ENCODE measurements around the gene RNF157. TPM values are rescaled to one million over a fixed set of nuclear protein-coding genes. Genes with fewer than 3 reads are reported as not detected.

RNF157 gene
- total RNA-seq, 4 donors from 2014 or later, result 50.5 to 142 (median 85.3) TPM

GRCh38 chr17:76107509-76107908 lies 132.8 kb downstream of the RNF157 start:
- intact Hi-C loops (cut with DNase I; ENCODE audit: low total_unique reads) (no loop called here), in situ Hi-C loops (cut with MboI; ENCODE audit: low sequenced_read_pairs in 4 of 4) (no loop called here)
- H3K4me3 ChIP-seq, result no peak overlapping the region
- no peak overlapping the region for H3K27ac ChIP-seq
- peaks cover 10 to 14% of the 10 kb centered on the region in 2 donors for H3K4me1 ChIP-seq
- H3K36me3 ChIP-seq, result no peaks in the 10 kb centered on the region
- TF ChIP-seq CTCF (IDR thresholded peaks at IDR 0.05 in 4 of 5, conservative IDR thresholded peaks at IDR 0.05 in 1 of 5), result no peak
- TF ChIP-seq POLR2A (IDR thresholded peaks at IDR 0.05), result no peak
- ATAC-seq (no peak), DNase-seq (no peak)
- H3K9me3 ChIP-seq, result no peaks in the 10 kb centered on the region
- H3K27me3 ChIP-seq, result no peaks in the 10 kb centered on the region

GRCh38 chr17:76106703-76107102 lies 133.6 kb downstream of the RNF157 start:
- Histone ChIP-seq H3K27ac (no peak overlapping the region), H3K4me1 (peaks cover 13 to 18% of the 10 kb centered on the region in 2 donors), H3K36me3 (peaks cover 0 to 4% of the 10 kb centered on the region in 2 donors), H3K4me3 (no peak overlapping the region), H3K27me3 (no peaks in the 10 kb centered on the region), H3K9me3 (no peaks in the 10 kb centered on the region)
- ATAC-seq, result no peak
- in situ Hi-C loops (cut with MboI; ENCODE audit: low sequenced_read_pairs in 4 of 4), result no loop called here
- TF ChIP-seq POLR2A (IDR thresholded peaks at IDR 0.05) (no peak), CTCF (IDR thresholded peaks at IDR 0.05 in 4 of 5, conservative IDR thresholded peaks at IDR 0.05 in 1 of 5) (no peak)
- intact Hi-C loops (cut with DNase I; ENCODE audit: low total_unique reads), result no loop called here
- no peak for DNase-seq

GRCh38 chr17:76104896-76105231 lies 135.4 kb downstream of the RNF157 start:
- intact Hi-C loops (cut with DNase I; ENCODE audit: low total_unique reads), result loop anchor here (5.0 kb wide), 1 partner anchor 128 kb away; the partner anchor contains the start of genes ACOX1 and TEN1
- Histone ChIP-seq H3K4me1 (peaks cover 13 to 18% of the 10 kb centered on the region in 2 donors), H3K4me3 (no peak overlapping the region), H3K36me3 (peaks cover 0 to 23% of the 10 kb centered on the region in 2 donors), H3K27me3 (no peaks in the 10 kb centered on the region), H3K27ac (no peak overlapping the region), H3K9me3 (no peaks in the 10 kb centered on the region)
- no peak for DNase-seq
- ATAC-seq, result no peak
- TF ChIP-seq CTCF (IDR thresholded peaks at IDR 0.05 in 4 of 5, conservative IDR thresholded peaks at IDR 0.05 in 1 of 5) (no peak), POLR2A (IDR thresholded peaks at IDR 0.05) (no peak)
- in situ Hi-C loops (cut with MboI; ENCODE audit: low sequenced_read_pairs in 4 of 4), result no loop called here

GRCh38 chr17:76104140-76104895 lies 136.0 kb downstream of the RNF157 start:
- no peak for TF ChIP-seq POLR2A (IDR thresholded peaks at IDR 0.05)
- Histone ChIP-seq H3K9me3 (no peaks in the 10 kb centered on the region), H3K36me3 (peaks cover 0 to 28% of the 10 kb centered on the region in 2 donors), H3K27me3 (no peaks in the 10 kb centered on the region), H3K4me1 (peaks cover 13 to 18% of the 10 kb centered on the region in 2 donors), H3K27ac (peak overlapping the region; percentile 79 to 93 (median 84)), H3K4me3 (peak overlapping the region; percentile 84 to 94 (median 89))
- ATAC-seq (peak in 1 of 2 donors; percentile 3), DNase-seq (no peak)
- intact Hi-C loops (cut with DNase I; ENCODE audit: low total_unique reads), result loop anchor here (5.0 kb wide), 1 partner anchor 127 kb away; the partner anchor contains the start of genes ACOX1 and TEN1
- in situ Hi-C loops (cut with MboI; ENCODE audit: low sequenced_read_pairs in 4 of 4), result no loop called here

GRCh38 chr17:76103274-76104139 lies 136.8 kb downstream of the RNF157 start, which contains the start of gene EXOC7:
TSS of gene EXOC7 (minus strand) at chr17:76103787. CDS start at chr17:76103692, 95 bp downstream.
- DNase-seq (peak; percentile 81 to 87), ATAC-seq (peak; percentile 94 to 95)
- H3K4me1 ChIP-seq, result peaks cover 13 to 18% of the 10 kb centered on the region in 2 donors
- intact Hi-C loops (cut with DNase I; ENCODE audit: low total_unique reads), result loop anchor here (5.0 kb wide), 1 partner anchor 126 kb away; the partner anchor contains the start of genes ACOX1 and TEN1
- in situ Hi-C loops (cut with MboI; ENCODE audit: low sequenced_read_pairs in 4 of 4), result no loop called here
- H3K27ac ChIP-seq, result peak within 1 kb of the TSS; percentile 79 to 93 (median 84)
- H3K9me3 ChIP-seq, result no peaks in the 10 kb centered on the region
- H3K36me3 ChIP-seq, result peaks cover 0 to 28% of the 10 kb centered on the region in 2 donors
- peak within 1 kb of the TSS; percentile 84 to 94 (median 89) for H3K4me3 ChIP-seq
- H3K27me3 ChIP-seq, result no peaks in the 10 kb centered on the region
- TF ChIP-seq POLR2A (IDR thresholded peaks at IDR 0.05) (peak; percentile 47 to 64), CTCF (IDR thresholded peaks at IDR 0.05 in 4 of 5, conservative IDR thresholded peaks at IDR 0.05 in 1 of 5) (no peak)

Data from gastrocnemius medialis (tissue), 4 donors.